KMS-11 (cell line): ENCODE results near the gene ADAM29.
A peak's percentile ranks its signal among the peaks of the same experiment; 100 is the strongest.

Experiments
- H2AFZ ChIP-seq: fragments of 200-600 bp; sonication (generic); 2 replicates; pipeline ENCODE4 v1.6.1; 2016; ENCODE audit warnings: antibody characterized with exemption, mixed run types, low read depth
- H3K27ac ChIP-seq: fragments of 200-600 bp; sonication (generic); 2 replicates; pipeline ENCODE4 v1.6.1; 2016; ENCODE audit warnings: mild to moderate bottlenecking, mixed run types
- H3K27me3 ChIP-seq: fragments of 200-600 bp; sonication (generic); 2 replicates; pipeline ENCODE4 v1.6.1; 2017; ENCODE audit warnings: mild to moderate bottlenecking, low read depth, mixed run types, moderate library complexity; ENCODE audit not compliant: insufficient read depth
- H3K36me3 ChIP-seq: fragments of 200-600 bp; sonication (generic); 2 replicates; pipeline ENCODE4 v1.6.1; 2017; ENCODE audit warnings: mild to moderate bottlenecking, mixed run types; ENCODE audit not compliant: insufficient read depth
- H3K4me1 ChIP-seq: fragments of 200-600 bp; sonication (generic); 2 replicates; pipeline ENCODE4 v1.6.1; 2016; ENCODE audit warnings: mild to moderate bottlenecking, low read depth, mixed run types; ENCODE audit not compliant: poor library complexity, severe bottlenecking
- H3K4me2 ChIP-seq: fragments of 200-600 bp; sonication (generic); 2 replicates; pipeline ENCODE4 v1.7.0; 2016; ENCODE audit warnings: mild to moderate bottlenecking, mixed run types
- H3K4me3 ChIP-seq: fragments of 200-600 bp; sonication (generic); IDR thresholded peaks from 2 replicates; pipeline ENCODE4 v1.6.1; 2017; ENCODE audit warnings: low read depth, low read length, mixed read lengths; ENCODE audit not compliant: insufficient read depth
- H3K79me2 ChIP-seq: fragments of 200-600 bp; sonication (generic); 2 replicates; pipeline ENCODE4 v1.6.1; 2016; ENCODE audit warnings: low read depth, mixed run types; ENCODE audit not compliant: insufficient read depth
- H3K9ac ChIP-seq: fragments of 200-600 bp; sonication (generic); 2 replicates; pipeline ENCODE4 v1.6.1; 2016; ENCODE audit warnings: mild to moderate bottlenecking, mixed run types
- H4K20me1 ChIP-seq: fragments of 200-600 bp; sonication (generic); 2 replicates; pipeline ENCODE4 v1.6.1; 2016; ENCODE audit warnings: mild to moderate bottlenecking, mixed run types; ENCODE audit not compliant: insufficient read depth
- CTCF ChIP-seq: fragments of 200-600 bp; sonication (generic); conservative IDR thresholded peaks from 2 replicates; pipeline ENCODE4 v1.6.1; 2017; ENCODE audit warnings: low read depth, mild to moderate bottlenecking, antibody characterized with exemption, low read length, moderate library complexity, mixed read lengths

Gene ADAM29

DNA sequence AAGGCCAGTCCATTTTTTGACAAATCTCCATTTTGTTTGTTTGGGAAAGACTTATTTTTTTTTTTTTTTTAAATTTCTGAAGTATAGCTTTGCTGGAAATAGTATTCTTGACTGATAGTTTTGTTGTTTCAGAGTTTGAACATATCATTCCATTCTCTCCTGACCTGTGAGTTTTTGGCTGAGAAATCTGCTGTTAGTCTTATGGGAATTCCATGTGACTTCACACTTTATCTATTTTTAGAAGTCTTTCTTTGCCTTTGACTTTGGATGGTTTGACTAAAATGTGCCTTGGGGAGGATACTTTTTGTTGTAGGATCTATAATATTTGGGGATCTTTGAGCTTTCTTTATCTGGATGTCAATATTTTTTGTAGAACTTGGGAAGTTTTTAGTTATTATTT, 10.7 kb upstream of the ADAM29 start:
- Histone ChIP-seq H2AFZ (no peak overlapping the region), H3K9ac (no peak overlapping the region), H3K4me1 (peaks cover 16% of the 10 kb centered on the region), H3K79me2 (no peaks in the 10 kb centered on the region), H3K27ac (no peak overlapping the region), H3K4me3 (no peak overlapping the region), H3K4me2 (no peak overlapping the region), H4K20me1 (no peaks in the 10 kb centered on the region), H3K36me3 (peaks cover 3% of the 10 kb centered on the region; the same call in 1 of the 2 replicates), H3K27me3 (no peaks in the 10 kb centered on the region)
- TF ChIP-seq CTCF = no peak

- Histone ChIP-seq H2AFZ (peak overlapping the region; percentile 38; the same call in 1 of the 2 replicates), H3K4me2 (peak overlapping the region; percentile 26), H3K4me1 (peaks cover 16% of the 10 kb centered on the region), H3K27ac (no peak overlapping the region), H3K27me3 (no peaks in the 10 kb centered on the region), H3K79me2 (no peaks in the 10 kb centered on the region), H4K20me1 (no peaks in the 10 kb centered on the region), H3K4me3 (no peak overlapping the region), H3K9ac (no peak overlapping the region), H3K36me3 (peaks cover 3% of the 10 kb centered on the region; the same call in 1 of the 2 replicates)
- no peak for TF ChIP-seq CTCF
Measured at GRCh38 chr4:174910271-174910670, 7.9 kb upstream of the ADAM29 start.

DNA sequence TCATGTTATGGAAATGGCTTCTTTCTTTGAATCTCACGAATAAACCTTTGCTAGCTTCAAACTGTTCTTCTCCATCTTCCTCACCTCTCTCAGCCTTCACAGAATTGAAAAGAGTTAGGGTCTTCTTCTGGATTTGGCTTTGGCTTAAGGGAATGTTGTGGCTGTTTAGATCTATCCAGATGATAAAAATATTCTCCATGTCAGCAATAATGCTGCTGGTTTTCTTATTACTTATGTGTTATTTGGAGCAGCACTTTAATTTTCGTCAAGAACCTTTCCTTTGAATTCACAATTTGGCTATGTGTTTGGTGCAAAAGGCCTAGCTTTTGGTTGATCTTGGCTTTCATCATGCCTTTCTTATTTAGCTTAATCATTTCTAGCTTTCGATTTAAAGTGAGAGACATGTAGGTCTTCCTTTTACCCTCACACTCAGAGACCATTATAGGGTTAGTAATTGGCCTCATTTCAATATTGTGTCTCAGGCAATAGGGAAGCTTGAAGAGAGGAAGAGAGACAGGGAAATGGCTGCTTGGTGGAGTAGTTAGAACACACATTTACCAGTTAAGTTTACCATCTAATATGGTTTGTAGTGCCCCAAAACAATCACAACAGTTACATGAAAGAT, 5.1 kb upstream of the ADAM29 start:
- H3K27me3 ChIP-seq = no peaks in the 10 kb centered on the region
- H3K27ac ChIP-seq = no peak overlapping the region
- no peak for TF ChIP-seq CTCF
- H3K4me2 ChIP-seq = no peak overlapping the region
- no peak overlapping the region for H3K9ac ChIP-seq
- H3K4me3 ChIP-seq = no peak overlapping the region
- H4K20me1 ChIP-seq = no peaks in the 10 kb centered on the region
- H3K79me2 ChIP-seq = no peaks in the 10 kb centered on the region
- peaks cover 16% of the 10 kb centered on the region for H3K4me1 ChIP-seq
- no peaks in the 10 kb centered on the region for H3K36me3 ChIP-seq
- no peak overlapping the region for H2AFZ ChIP-seq

GRCh38 chr4:174919886-174920423, 1.8 kb downstream of the ADAM29 start:
- H3K36me3 ChIP-seq = no peaks in the 10 kb centered on the region
- H3K4me1 ChIP-seq = peaks cover 10% of the 10 kb centered on the region
- H3K79me2 ChIP-seq = no peaks in the 10 kb centered on the region
- no peak overlapping the region for H3K9ac ChIP-seq
- H3K4me2 ChIP-seq = no peak overlapping the region
- H3K4me3 ChIP-seq = no peak overlapping the region
- no peak overlapping the region for H2AFZ ChIP-seq
- no peaks in the 10 kb centered on the region for H3K27me3 ChIP-seq
- H3K27ac ChIP-seq = no peak overlapping the region
- no peak for TF ChIP-seq CTCF
- no peaks in the 10 kb centered on the region for H4K20me1 ChIP-seq
